Medulla oblongata (tissue), 1 donor: Measurements from ENCODE around the gene FITM1.

Experiments used
- DNase-seq: peaks from one replicate; pipeline ENCODE4 v3.0.0-alpha.2; 2015; ENCODE audit errors: extremely low spot score

The FITM1 gene

DNA sequence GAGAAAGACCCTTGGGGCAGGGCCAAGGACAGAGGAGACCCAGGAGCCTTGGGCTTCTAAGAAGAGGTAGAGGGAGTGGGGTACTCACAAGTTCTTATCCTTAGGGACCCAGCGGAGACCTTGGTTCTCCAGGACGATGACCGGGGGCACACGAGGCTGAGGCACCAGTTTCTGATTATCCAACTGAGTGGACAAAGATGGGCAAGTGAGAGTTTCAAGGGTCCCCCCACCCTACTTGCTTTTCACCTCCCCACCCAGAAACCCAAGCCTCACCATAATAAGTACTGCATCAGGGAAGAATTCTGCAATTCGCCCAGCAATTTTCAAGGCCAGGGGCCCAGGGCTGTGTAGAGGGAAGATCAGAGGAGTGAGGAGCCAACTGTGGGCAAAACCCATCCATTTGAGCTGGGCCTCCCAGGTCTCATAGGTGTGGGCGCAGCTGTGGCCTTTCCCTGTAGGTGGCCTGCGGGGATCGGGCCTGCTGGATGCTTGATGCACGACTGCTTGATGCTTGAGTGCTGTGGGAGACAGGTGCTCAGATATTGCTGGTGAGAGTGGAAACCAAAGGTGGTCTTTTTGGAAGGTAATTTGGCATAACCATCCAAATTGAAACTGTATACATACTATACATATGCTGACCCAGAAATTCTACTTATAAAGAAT is 8.9 kb downstream of the FITM1 start:
- no peak for DNase-seq

DNA sequence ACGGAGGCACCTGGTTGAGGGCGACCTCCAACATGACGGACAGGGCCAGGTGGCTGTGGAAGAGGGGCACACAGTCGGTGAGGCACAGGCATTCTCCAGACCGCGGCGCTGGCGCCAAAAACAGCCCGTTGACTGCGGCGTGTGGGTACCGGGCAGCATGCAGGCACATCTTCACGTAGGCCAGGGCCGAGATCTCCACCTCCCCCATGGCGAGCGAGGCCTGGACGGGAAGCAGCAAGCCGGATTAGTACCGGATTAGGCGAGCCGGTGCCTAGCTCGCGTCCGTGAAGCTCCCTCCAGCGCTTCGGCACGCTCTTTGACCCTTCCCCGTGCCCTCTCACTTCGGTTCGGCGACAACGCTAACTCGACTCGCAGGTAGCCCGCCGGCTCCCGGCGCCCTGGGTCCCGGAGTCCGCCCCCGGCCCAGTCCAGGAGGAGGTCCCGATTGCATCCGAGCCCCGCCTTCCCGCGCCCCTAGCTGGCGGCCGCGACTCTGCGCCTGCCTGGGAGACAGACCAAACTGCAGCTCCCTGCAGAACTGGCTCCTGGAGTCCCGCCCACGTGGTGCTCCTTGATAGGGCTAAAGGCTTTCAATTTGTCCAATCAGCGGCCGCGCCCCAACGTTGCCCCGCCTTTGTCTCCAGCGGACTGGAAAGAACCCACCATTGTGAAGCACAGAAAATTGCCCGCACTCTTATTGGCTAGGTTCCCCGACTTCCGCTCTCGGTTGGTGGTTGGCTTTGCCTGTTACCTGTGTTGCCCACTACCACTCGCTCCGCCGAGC is 10.8 kb downstream of the FITM1 start, which contains the start of gene EMC9:
Gene EMC9 (minus strand): TSS at position 495 of the 784 bp plus-strand sequence. CDS start 287 bp downstream, at position 208.
- DNase-seq: peak; percentile 100

DNA sequence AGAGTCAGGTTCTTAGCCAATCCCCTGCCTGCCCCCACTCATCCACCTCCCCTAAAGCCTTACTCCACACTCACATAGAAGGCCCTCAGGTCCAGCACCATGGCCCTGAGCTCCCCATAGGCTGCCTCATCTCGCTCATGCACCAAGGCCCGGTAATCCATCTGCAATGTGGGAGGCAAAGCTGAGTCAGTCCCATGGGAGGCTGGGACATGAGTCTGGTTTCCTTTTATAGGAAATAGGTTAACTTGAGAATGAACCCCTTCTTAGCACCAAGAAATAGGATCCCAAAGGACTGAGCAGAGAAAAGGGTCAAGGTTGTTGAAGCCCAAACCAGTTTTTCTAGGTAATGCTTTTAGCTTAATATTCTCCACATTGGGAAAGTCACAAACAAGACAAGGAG is 13.1 kb downstream of the FITM1 start:
- DNase-seq: no peak

DNA sequence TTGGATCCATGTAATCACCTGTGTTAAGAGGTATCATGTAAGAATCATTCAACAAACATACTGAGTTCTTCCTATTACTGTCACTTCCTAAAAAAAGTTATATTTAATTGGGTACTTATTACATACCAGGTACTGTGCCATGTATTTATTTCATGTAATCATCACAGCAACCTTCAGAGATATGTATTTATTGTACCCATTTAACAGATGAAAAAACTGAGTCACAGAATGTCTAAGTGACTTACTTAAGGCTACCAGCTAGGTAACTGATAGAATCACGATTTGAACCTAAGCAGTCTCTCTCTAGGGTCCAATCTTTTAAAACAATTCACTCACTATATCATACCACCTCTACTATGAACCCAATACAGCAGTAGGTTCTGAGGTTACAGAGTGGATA is 14.0 kb downstream of the FITM1 start:
- no peak for DNase-seq

DNA sequence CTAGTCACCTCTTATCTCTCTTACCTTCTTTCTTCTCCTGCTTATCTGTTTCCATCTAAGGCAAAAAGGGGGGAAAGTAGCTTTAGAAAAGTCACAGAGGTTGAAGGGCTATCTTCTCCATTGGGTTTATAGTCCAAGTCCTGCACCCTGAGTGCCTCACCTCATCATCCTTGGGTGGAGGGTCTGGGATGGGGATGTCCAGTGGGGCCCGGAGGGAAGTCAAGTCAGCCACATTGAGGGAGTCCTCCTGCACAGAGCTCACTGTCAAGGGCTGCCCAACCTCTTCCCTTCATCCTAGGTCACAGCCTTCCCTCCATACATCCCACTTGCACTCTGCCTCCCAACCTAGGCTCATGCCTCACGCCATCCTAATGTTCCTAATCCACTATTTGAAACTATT is 14.8 kb downstream of the FITM1 start:
- DNase-seq: no peak

DNA sequence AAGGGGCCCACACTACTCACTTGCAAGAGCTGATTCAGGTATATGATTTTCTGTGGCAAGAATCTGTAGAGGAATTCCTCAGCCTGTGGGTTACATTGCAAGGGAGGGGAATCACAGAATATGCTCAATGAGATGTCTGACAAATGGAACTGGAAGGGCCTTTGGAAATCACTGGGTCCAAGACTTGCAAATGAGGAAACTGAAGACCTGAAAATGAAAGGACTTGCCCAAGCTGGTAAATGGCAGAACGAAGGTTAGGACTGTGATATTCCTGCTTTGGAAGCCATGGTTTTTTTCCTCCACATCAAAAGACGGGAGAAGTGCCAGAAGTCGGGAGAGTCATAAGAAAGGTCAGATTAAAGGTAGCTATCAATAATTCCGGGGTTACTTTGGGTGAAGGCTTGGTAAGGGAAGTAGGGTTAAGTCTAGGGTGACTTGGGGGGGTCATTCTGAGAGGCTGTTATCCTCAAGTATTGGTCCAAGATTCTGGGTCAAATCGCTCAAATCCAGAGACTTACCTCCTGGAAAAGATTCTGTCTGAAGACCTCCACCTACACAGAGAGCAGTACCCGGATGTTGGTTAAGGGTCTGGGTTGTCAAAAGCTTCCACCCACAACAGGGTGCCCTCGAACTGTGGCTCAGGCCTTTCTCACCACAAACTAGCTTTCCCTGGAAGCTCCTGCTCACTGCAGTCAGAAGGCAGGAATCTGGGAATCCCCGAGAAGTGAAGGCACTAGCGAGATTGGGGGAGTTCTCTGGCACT is 15.4 kb downstream of the FITM1 start:
- no peak for DNase-seq

DNA sequence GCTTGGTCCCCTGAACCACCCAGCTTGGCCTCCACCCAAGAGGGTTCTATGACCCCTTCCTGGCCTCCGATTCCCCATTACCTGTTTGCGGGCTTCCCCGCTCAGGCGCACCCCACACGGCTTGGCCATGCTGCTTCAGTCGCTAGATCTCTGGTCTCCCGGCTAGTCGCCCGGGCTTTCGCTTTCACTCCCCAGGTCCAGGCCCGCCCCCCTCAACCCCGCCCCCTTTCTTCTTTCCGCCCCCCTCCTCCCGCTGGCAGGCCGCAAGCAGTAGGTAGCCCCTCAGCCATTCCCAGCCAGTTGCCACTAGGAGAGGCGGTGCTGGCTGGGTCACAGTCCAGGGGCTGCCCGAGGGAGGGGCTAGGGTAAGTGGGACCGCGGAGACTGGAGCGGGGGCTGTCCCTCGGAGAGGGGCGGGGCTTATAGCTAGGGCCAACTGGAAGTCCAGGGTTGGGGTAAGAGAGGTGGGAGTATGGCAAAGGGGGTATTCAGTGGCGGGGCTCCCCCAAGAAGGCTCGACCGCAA is 16.1 kb downstream of the FITM1 start, which contains the start of gene PSME2:
Gene PSME2 (minus strand): TSS at position 158 of the 525 bp plus-strand sequence. CDS start 29 bp downstream, at position 129.
- peak; percentile 93 for DNase-seq

DNA sequence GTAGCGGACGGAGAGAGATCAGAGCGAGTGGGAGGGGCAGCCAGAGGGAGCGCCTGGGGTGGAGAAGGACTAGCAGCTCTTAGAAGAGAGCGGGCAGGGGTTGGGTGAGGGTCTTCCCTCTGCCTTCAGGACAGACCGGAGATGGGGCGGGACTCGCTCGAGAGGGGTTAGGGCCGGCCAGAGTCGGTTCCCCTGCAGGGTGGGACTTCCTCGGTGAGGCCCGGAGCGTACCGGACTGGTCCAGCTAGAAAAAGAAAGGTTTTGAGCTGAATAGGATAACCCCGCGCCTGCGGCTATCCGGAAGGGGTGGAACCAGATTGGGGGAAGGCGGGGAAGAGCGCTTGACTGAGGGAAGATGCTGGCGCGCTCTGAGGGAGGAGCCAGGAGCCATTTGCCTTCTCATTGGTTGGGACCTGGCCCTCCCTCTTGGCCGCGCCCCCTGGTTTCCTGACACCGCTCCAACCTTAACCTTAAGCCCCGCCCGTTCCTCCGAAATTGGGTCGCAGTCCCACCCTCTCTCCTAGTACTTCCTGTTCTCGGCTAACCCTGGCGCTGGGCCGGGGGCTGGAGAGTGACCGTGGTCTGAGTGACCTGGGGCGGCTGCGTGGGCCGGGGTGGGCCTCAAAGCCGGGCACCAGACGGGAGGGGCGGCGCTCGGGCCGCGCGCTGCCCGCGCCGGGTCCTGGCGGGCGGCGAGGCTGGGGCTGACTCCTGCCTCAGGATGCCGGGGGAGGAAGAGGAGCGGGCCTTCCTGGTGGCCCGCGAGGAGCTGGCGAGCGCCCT is 16.7 kb downstream of the FITM1 start, which contains the start of gene RNF31:
Gene RNF31 (plus strand): TSS at position 521 of the 783 bp plus-strand sequence. CDS start 201 bp downstream, at position 722.
- peak; percentile 100 for DNase-seq

DNA sequence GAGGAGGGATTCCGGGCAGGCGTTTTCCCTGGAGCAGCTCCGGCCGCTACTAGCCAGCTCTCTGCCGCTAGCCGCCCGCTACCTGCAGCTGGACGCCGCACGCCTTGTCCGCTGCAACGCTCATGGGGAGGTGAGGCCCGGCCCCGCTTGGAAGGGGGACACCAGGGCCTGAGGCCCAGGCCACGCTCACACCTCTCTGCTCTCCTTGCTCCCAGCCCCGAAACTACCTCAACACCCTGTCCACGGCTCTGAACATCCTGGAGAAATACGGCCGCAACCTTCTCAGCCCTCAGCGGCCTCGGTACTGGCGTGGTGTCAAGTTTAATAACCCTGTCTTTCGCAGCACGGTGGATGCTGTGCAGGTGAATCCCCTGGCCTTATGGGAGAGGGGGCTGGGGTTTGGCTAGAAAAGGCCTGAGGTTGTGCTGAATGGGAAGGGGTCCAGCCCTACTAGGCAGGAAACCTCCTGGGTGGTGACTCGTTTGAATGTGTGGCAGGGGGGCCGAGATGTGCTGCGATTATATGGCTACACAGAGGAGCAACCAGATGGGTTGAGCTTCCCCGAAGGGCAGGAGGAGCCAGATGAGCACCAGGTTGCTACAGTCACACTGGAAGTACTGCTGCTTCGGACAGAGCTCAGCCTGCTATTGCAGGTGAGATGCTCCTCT is 17.4 kb downstream of the FITM1 start:
- no peak for DNase-seq

DNA sequence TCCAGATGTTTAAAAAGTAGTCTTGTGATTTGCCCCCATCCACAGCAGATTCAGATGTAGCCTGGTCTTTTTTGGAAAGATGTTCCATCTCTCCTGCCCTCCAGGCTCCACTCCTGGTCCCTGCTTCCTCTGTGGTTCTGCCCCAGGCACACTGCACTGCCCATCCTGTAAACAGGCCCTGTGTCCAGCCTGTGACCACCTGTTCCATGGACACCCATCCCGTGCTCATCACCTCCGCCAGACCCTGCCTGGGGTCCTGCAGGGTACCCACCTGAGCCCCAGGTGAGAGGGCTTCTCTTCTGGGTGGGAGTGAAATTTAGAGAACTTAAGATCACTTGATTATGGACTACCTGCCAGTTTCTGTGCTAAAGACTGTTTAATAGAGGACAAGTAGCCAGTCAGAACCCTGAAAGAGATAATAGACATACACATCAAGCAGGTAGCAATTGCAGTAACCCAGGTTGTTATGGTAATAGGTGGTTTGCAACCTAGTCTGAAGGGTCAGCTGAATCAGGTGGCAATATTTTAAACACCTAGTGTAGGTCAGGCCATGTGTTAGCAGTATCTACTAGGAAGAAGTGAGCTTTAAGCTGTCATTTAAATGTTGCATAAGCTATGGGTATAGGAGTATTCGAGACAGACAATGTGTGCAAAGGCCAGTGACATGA is 19.0 kb downstream of the FITM1 start:
- DNase-seq: no peak

DNA sequence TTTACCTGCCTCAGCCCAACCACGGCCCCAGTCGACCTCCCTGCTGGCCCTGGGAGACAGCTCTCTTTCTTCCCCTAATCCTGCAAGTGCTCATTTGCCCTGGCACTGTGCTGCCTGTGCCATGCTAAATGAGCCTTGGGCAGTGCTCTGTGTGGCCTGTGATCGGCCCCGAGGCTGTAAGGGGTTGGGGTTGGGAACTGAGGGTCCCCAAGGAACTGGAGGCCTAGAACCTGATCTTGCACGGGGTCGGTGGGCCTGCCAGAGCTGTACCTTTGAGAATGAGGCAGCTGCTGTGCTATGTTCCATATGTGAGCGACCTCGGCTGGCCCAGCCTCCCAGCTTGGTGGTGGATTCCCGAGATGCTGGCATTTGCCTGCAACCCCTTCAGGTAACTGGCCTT is 19.6 kb downstream of the FITM1 start:
- DNase-seq: no peak

DNA sequence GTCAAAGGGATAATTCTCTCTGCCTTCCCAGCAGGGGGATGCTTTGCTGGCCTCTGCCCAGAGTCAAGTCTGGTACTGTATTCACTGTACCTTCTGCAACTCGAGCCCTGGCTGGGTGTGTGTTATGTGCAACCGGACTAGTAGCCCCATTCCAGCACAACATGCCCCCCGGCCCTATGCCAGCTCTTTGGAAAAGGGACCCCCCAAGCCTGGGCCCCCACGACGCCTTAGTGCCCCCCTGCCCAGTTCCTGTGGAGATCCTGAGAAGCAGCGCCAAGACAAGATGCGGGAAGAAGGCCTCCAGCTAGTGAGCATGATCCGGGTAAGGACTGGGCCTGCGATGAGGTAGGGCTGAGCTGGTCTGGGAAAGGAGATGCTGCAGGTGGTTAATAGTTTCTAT is 20.1 kb downstream of the FITM1 start:
- no peak for DNase-seq

DNA sequence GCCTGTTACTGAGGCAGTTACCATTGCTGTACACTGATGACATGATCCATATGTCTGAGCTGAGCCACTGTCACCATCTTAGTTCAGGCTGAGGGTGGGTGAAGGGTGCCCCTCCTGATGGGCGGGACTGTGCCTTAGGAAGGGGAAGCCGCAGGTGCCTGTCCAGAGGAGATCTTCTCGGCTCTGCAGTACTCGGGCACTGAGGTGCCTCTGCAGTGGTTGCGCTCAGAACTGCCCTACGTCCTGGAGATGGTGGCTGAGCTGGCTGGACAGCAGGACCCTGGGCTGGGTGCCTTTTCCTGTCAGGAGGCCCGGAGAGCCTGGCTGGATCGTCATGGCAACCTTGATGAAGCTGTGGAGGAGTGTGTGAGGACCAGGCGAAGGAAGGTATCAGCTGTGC is 20.5 kb downstream of the FITM1 start:
- no peak for DNase-seq

DNA sequence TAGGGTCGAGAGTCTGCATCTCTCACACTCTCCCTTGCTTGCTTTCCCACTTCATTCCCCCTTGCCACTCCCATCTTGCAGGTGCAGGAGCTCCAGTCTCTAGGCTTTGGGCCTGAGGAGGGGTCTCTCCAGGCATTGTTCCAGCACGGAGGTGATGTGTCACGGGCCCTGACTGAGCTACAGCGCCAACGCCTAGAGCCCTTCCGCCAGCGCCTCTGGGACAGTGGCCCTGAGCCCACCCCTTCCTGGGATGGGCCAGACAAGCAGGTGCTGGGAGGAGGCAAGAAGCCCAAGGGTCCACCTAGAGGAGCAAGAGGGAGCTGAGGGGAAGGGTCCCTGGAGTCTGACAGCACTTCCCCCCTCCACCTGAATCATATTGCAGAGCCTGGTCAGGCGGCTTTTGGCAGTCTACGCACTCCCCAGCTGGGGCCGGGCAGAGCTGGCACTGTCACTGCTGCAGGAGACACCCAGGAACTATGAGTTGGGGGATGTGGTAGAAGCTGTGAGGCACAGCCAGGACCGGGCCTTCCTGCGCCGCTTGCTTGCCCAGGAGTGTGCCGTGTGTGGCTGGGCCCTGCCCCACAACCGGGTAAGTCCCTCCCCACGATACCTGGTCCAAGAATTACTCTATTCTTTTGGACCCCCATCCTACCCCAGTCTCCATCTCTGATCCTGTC is 21.1 kb downstream of the FITM1 start:
- DNase-seq: no peak

DNA sequence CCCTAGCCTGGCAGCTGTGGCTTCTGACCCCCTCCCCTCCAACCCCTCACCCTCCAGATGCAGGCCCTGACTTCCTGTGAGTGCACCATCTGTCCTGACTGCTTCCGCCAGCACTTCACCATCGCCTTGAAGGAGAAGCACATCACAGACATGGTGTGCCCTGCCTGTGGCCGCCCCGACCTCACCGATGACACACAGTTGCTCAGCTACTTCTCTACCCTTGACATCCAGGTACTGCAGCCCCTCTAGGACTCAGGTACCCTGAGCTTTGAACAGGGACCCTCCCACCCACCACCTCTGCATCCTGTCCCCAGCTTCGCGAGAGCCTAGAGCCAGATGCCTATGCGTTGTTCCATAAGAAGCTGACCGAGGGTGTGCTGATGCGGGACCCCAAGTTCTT is 24.6 kb downstream of the FITM1 start:
- no peak for DNase-seq

DNA sequence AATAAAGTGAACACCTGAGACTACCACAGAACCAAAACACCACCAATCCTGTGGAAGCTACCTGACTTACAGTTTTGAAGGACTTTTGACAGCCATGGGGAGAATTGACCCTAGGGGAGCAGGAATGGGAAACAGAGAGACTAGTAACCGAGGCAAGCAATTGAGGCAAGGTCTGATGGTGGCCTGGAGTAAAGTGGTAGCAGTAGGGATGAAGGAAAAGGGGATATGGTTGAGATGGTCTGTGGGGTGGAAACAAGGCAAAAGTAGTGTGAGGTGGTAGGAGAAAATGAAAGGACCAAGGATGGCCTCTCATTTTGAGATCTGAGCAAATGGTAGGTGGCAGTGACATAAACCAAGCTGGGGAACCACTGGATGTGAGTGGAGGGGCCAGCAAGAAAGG is 26.4 kb downstream of the FITM1 start:
- DNase-seq: no peak

DNA sequence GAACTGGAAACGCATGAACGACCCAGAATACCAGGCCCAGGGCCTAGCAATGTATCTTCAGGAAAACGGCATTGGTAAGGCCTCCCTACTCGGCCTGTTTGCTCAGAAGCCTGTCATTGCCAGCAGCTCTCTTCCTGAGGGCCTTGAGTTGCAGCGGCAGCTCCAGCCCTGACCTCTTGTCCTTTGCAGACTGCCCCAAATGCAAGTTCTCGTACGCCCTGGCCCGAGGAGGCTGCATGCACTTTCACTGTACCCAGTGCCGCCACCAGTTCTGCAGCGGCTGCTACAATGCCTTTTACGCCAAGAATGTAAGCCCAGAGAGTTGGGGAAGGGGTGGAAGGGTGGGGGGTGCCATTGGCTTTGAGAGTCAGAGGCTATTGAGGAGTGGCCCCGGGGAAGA is 26.9 kb downstream of the FITM1 start:
- DNase-seq: no peak

DNA sequence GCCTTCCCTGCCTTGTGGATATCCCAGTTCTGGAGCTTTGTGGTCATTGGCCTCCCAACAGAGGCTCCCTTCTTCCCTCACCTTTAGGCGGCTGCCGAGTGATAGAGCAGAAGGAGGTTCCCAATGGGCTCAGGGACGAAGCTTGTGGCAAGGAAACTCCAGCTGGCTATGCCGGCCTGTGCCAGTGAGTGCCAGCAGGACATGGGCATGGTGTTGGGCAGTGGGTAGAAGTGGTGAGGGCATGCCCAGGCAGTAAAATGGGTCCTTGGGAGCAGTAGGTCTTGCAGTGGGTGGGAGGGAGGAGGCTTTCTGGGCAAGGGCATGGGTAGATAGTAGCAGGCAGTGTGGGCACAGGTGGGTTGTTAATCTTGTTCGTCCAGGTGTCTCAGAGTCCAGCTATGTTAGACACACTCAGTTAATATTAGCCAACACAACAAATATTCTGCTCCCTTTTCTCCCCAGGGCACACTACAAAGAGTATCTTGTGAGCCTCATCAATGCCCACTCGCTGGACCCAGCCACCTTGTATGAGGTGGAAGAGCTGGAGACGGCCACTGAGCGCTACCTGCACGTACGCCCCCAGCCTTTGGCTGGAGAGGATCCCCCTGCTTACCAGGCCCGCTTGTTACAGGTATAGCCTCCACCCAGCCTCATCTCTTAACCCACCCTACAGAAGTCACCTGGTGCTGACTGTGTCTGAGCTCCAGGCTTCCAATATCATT is 29.5 kb downstream of the FITM1 start:
- DNase-seq: no peak

DNA sequence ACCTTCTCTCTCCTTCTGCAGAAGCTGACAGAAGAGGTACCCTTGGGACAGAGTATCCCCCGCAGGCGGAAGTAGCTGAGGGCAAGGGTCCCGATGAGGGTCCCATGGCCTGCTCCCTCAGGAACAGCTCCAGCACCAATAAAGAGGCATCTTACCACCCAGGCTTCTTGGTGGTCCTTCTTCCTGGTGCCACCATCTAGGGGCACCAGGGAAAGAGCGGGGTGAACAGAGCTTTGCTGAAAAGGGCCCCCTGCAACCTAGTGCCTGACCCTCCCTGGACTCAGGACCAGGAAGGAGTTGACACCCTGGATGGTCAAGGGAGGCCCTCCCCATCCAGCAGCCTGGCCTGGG is 30.0 kb downstream of the FITM1 start:
- no peak for DNase-seq
